Endothelial cell of umbilical vein (primary cell): Measurements from ENCODE around the gene FOXM1. TPM values are rescaled to one million over a fixed set of nuclear protein-coding genes. Genes with fewer than 3 reads are reported as not detected.

Experiments used
- BruUV-seq: library from RNA; stranded (reverse); fragments of 400-500 nt; replicated peaks from 2 replicates; lab custom pipeline; 2021; lab: Mats Ljungman, UMichigan
- CTCF ChIA-PET: fragments of 300-600, 350-600 bp; sonication (Branson Sonifier 250); formaldehyde crosslinking; loops from one replicate; lab custom pipeline; 2021; ENCODE audit warnings: antibody characterized with exemption, inconsistent platforms; lab: Charles Lee
- POLR2A ChIA-PET: fragments of 300-600, 350-600 bp; sonication (Branson Sonifier 250); formaldehyde crosslinking; loops from one replicate; lab custom pipeline; 2021; ENCODE audit warnings: antibody characterized with exemption, inconsistent platforms; lab: Charles Lee
- DNase-seq: peaks from one replicate; pipeline ENCODE4 v3.0.0-alpha.2; 2011; ENCODE audit warnings: low read depth, low spot score
- FAIRE-seq: peaks from 2 replicates; lab custom pipeline; 2011; peaks lifted over from hg19 to GRCh38; lab: Jason Lieb, UNC
- H2AFZ ChIP-seq: 2 replicates; pipeline ENCODE4 v1.6.0; 2012; ENCODE audit warnings: low read depth, low read length, control low read depth, inconsistent platforms
- H3K27ac ChIP-seq: 2 replicates; pipeline ENCODE4 v1.5.1; 2011; ENCODE audit warnings: low read depth, mild to moderate bottlenecking, control low read depth, low read length, moderate library complexity; ENCODE audit not compliant: insufficient read depth
- H3K27me3 ChIP-seq, 2 experiments: 2 replicates each; pipeline versions ENCODE4 v1.6.0 to v1.6.1; 2011; ENCODE audit warnings: low read length in 2 of 2, mixed read lengths in 1 of 2; ENCODE audit not compliant: control insufficient read depth in 2 of 2, insufficient read depth in 2 of 2
- H3K36me3 ChIP-seq, 2 experiments: 2 replicates in 1 of 2; 3 replicates in 1 of 2; pipeline ENCODE4 v1.5.1; 2011; ENCODE audit warnings: low read length in 2 of 2, mild to moderate bottlenecking in 1 of 2, moderate library complexity in 1 of 2; ENCODE audit not compliant: control insufficient read depth in 2 of 2, insufficient read depth in 2 of 2; ENCODE audit errors: extremely low read depth in 1 of 2
- H3K4me1 ChIP-seq: 3 replicates; pipeline ENCODE4 v1.5.1; 2011; ENCODE audit warnings: mild to moderate bottlenecking, low read length; ENCODE audit not compliant: control insufficient read depth, insufficient read depth; ENCODE audit errors: extremely low read depth
- H3K4me2 ChIP-seq: 2 replicates; pipeline ENCODE4 v1.6.1; 2011; ENCODE audit warnings: low read length, control low read depth, mixed read lengths; ENCODE audit not compliant: insufficient read depth
- H3K4me3 ChIP-seq, 3 experiments: fragments of 200-600 bp in 1 of 3; sonication (generic), shearing (Covaris generic) in 1 of 3; replicated peaks in 1 of 3; 2 replicates each; pipeline ENCODE4 v1.5.1; 2011 to 2016; ENCODE audit warnings: control low read depth in 3 of 3, low read length in 3 of 3, mild to moderate bottlenecking in 2 of 3, inconsistent platforms in 1 of 3, low read depth in 1 of 3, moderate library complexity in 1 of 3; ENCODE audit not compliant: insufficient read depth in 1 of 3
- H3K79me2 ChIP-seq: 2 replicates; pipeline ENCODE4 v1.6.0; 2012; ENCODE audit warnings: low read length, inconsistent platforms; ENCODE audit not compliant: control insufficient read depth, insufficient read depth
- H3K9ac ChIP-seq: replicated peaks from 2 replicates; pipeline ENCODE3; 2011; ENCODE audit warnings: low read length, control low read depth; ENCODE audit not compliant: insufficient read depth; ENCODE audit errors: extremely low read depth
- H3K9me1 ChIP-seq: replicated peaks from 3 replicates; pipeline ENCODE4 v1.6.0; 2011; ENCODE audit warnings: mild to moderate bottlenecking, low read length; ENCODE audit not compliant: control insufficient read depth, insufficient read depth; ENCODE audit errors: extremely low read depth
- H3K9me3 ChIP-seq: replicated peaks from 2 replicates; pipeline ENCODE4 v1.5.1; 2012; ENCODE audit warnings: low read length, inconsistent platforms; ENCODE audit not compliant: control insufficient read depth, insufficient read depth
- H4K20me1 ChIP-seq: replicated peaks from 2 replicates; pipeline ENCODE3; 2011; ENCODE audit warnings: mild to moderate bottlenecking, low read length; ENCODE audit not compliant: control insufficient read depth, insufficient read depth; ENCODE audit errors: extremely low read depth
- EZH2 ChIP-seq: IDR thresholded peaks from 2 replicates; pipeline ENCODE4 v1.6.1; 2012; ENCODE audit warnings: borderline replicate concordance, low read depth, mild to moderate bottlenecking, moderate library complexity, low read length, inconsistent platforms; ENCODE audit not compliant: severe bottlenecking
- FOS ChIP-seq: IDR thresholded peaks from 2 replicates; pipeline ENCODE4 v1.6.1; 2011; ENCODE audit warnings: mild to moderate bottlenecking, low read length, moderate library complexity, borderline replicate concordance; ENCODE audit not compliant: insufficient read depth
- GATA2 ChIP-seq: IDR thresholded peaks from 2 replicates; pipeline ENCODE4 v1.7.0; 2011; ENCODE audit warnings: low read depth, mild to moderate bottlenecking, moderate library complexity, mixed read lengths, low read length; ENCODE audit not compliant: insufficient read length, insufficient read depth
- JUN ChIP-seq: IDR thresholded peaks from 2 replicates; pipeline ENCODE4 v1.6.1; 2011; ENCODE audit warnings: borderline replicate concordance, low read depth; ENCODE audit not compliant: insufficient read length, insufficient read depth
- MYC ChIP-seq: IDR thresholded peaks from one replicate; pipeline ENCODE4 v1.6.1; 2011; ENCODE audit warnings: mild to moderate bottlenecking, low read depth, low read length
- POLR2A ChIP-seq: IDR thresholded peaks from 2 replicates; pipeline ENCODE4 v1.6.1; 2012; ENCODE audit warnings: low read depth, mild to moderate bottlenecking, control low read depth, low read length
- POLR2AphosphoS5 ChIP-seq: IDR thresholded peaks from 2 replicates; pipeline ENCODE4 v1.6.1; 2012; ENCODE audit warnings: low read depth, mild to moderate bottlenecking, control low read depth, low read length, moderate library complexity; ENCODE audit not compliant: insufficient read depth
- dilution Hi-C: fragments of 300-500 bp; cut with MboI; formaldehyde crosslinking; loops from one replicate; pipeline ENCODE4 v1.15.0; 2019; ENCODE audit warnings: low sequenced_read_pairs; ENCODE audit not compliant: extremely low pct_ligation_motif_present
- intact Hi-C: fragments of 100-400 bp; cut with micrococcal nuclease; formaldehyde crosslinking; loops from one replicate; pipeline ENCODE4 v1.10.0; 2022
- polyA plus RNA-seq, 4 experiments: library from polyadenylated mRNA; depleted of rRNA in 3 of 4; stranded (reverse) in 3 of 4; unstranded in 1 of 4; fragments of >200 nt; gene quantifications; 2 replicates each; pipeline versions ENCODE4 v1.2.1 to v1.2.3, GENCODE V29; 2011 to 2012; ENCODE audit warnings: missing spikeins in 1 of 4
- total RNA-seq: library from RNA; stranded (reverse); gene quantifications from 2 replicates; pipeline ENCODE4 v1.2.3, GENCODE V29; 2021
- TF ChIP-seq, protein P1 (sequence below), 2 donors: IDR thresholded peaks; 1 replicate in 1 of 2; 2 replicates in 1 of 2; pipeline ENCODE4 v1.5.1; 2011; ENCODE audit warnings: low read length in 2 of 2, mild to moderate bottlenecking in 2 of 2, moderate library complexity in 2 of 2, control low read depth in 1 of 2, inconsistent platforms in 1 of 2, low read depth in 1 of 2; ENCODE audit not compliant: insufficient read depth in 1 of 2; ENCODE audit errors: extremely low read depth in 1 of 2
- TF ChIP-seq, protein P2 (sequence below): IDR thresholded peaks from 2 replicates; pipeline ENCODE4 v1.6.1; 2011; ENCODE audit not compliant: insufficient read depth, insufficient read length

Gene FOXM1
- total and polyA plus RNA-seq, 2 donors (not counting 3 experiments of a cell fraction or from before 2014, with no cell fraction given) = 43.5 to 136 TPM

DNA sequence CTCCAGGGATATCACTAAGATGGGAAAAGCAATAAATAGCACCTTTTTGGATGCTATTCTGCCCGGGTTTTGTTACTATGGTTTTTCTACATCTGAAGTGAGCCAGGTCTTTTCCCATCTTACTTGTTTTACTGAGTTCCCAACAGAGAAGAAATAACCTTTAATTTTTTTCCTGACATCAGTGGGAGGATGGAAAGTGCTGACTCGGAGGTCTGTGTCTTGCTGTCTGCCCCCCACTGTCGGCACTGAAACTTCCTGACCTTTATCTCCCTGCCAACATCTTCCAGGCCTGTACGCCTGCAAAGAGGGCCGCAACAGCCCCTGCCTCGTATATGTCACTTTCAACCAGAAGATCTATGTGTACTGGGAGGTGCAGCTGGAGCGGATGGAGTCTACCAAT, 53.5 kb downstream of the FOXM1 start:
- peaks cover 15 to 42% of the 10 kb centered on the region in 2 experiments for H3K36me3 ChIP-seq
- POLR2A ChIA-PET = no interaction called here

More for the DNA sequence above, 53.5 kb downstream of the FOXM1 start:
- Histone ChIP-seq H2AFZ (no peak overlapping the region), H3K27me3 (no peaks in the 10 kb centered on the region), H3K4me2 (no peak overlapping the region), H3K9me1 (no peaks in the 10 kb centered on the region), H3K9ac (no peak overlapping the region), H3K9me3 (no peaks in the 10 kb centered on the region), H3K4me3 (no peak overlapping the region), H3K4me1 (no peaks in the 10 kb centered on the region), H3K27ac (no peak overlapping the region), H3K79me2 (no peaks in the 10 kb centered on the region), H4K20me1 (no peaks in the 10 kb centered on the region)
- DNase-seq (no peak), FAIRE-seq (no peak)
- CTCF ChIA-PET = interaction anchor here (1.7 kb wide), 1 partner anchor 23 kb away, joined by 6 read pairs; no protein-coding TSS in a partner anchor
- no TSS peak for BruUV-seq
- intact Hi-C loops = no loop called here
- dilution Hi-C loops = no loop called here
- TF ChIP-seq GATA2 (no peak), POLR2AphosphoS5 (no peak), EZH2 (no peak), POLR2A (no peak), JUN (no peak), FOS (no peak), MYC (no peak)
- TF ChIP-seq, protein P1, sequence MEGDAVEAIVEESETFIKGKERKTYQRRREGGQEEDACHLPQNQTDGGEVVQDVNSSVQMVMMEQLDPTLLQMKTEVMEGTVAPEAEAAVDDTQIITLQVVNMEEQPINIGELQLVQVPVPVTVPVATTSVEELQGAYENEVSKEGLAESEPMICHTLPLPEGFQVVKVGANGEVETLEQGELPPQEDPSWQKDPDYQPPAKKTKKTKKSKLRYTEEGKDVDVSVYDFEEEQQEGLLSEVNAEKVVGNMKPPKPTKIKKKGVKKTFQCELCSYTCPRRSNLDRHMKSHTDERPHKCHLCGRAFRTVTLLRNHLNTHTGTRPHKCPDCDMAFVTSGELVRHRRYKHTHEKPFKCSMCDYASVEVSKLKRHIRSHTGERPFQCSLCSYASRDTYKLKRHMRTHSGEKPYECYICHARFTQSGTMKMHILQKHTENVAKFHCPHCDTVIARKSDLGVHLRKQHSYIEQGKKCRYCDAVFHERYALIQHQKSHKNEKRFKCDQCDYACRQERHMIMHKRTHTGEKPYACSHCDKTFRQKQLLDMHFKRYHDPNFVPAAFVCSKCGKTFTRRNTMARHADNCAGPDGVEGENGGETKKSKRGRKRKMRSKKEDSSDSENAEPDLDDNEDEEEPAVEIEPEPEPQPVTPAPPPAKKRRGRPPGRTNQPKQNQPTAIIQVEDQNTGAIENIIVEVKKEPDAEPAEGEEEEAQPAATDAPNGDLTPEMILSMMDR (IDR thresholded peaks at IDR 0.05; ENCODE audit: extremely low read depth in 1 of 2, insufficient read depth in 1 of 2, low read depth in 1 of 2, low read length in 2 of 2) = no peak
- TF ChIP-seq, protein P2, sequence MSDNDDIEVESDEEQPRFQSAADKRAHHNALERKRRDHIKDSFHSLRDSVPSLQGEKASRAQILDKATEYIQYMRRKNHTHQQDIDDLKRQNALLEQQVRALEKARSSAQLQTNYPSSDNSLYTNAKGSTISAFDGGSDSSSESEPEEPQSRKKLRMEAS = no peak
